HEK293 (cell line): ENCODE results near the gene ANP32B.

Experiments used
- FEZF1 ChIP-seq: fragments of 450-650 bp; formaldehyde crosslinking; IDR thresholded peaks from 2 replicates; pipeline ENCODE4 v1.5.1; 2016; ENCODE audit warnings: missing biosample characterization, missing genetic modification characterization
- GLIS2 ChIP-seq: fragments of 450-650 bp; formaldehyde crosslinking; IDR thresholded peaks from 2 replicates; pipeline ENCODE4 v1.5.1; 2016; ENCODE audit warnings: missing biosample characterization, missing genetic modification characterization
- IKZF3 ChIP-seq: fragments of 450-650 bp; IDR thresholded peaks from 2 replicates; pipeline ENCODE4 v1.5.0; 2018; ENCODE audit warnings: missing biosample characterization, mild to moderate bottlenecking, missing genetic modification characterization, moderate library complexity
- KLF7 ChIP-seq: fragments of 450-650 bp; formaldehyde crosslinking; IDR thresholded peaks from 2 replicates; pipeline ENCODE4 v1.5.1; 2016; ENCODE audit warnings: missing biosample characterization, missing genetic modification characterization, borderline replicate concordance
- OVOL3 ChIP-seq: fragments of 450-650 bp; formaldehyde crosslinking; IDR thresholded peaks from 2 replicates; pipeline ENCODE4 v1.5.1; 2016; ENCODE audit warnings: missing biosample characterization, missing genetic modification characterization
- PRDM2 ChIP-seq: fragments of 450-650 bp; formaldehyde crosslinking; IDR thresholded peaks from 2 replicates; pipeline ENCODE4 v1.5.1; 2016; ENCODE audit warnings: missing biosample characterization, missing genetic modification characterization, borderline replicate concordance
- RBAK ChIP-seq: fragments of 450-650 bp; formaldehyde crosslinking; IDR thresholded peaks from 2 replicates; pipeline ENCODE4 v1.5.1; 2016; ENCODE audit warnings: missing biosample characterization, missing genetic modification characterization
- REPIN1 ChIP-seq: fragments of 450-650 bp; formaldehyde crosslinking; IDR thresholded peaks from 2 replicates; pipeline ENCODE4 v1.5.1; 2017; ENCODE audit warnings: missing biosample characterization, missing genetic modification characterization, low read depth
- SCRT2 ChIP-seq: fragments of 450-650 bp; formaldehyde crosslinking; IDR thresholded peaks from 2 replicates; pipeline ENCODE4 v1.5.1; 2016; ENCODE audit warnings: missing biosample characterization, missing genetic modification characterization
- ZNF10 ChIP-seq: fragments of 450-650 bp; formaldehyde crosslinking; IDR thresholded peaks from 2 replicates; pipeline ENCODE4 v1.5.1; 2017; ENCODE audit warnings: missing biosample characterization, missing genetic modification characterization
- ZNF140 ChIP-seq: fragments of 450-650 bp; formaldehyde crosslinking; IDR thresholded peaks from 2 replicates; pipeline ENCODE4 v1.5.1; 2016; ENCODE audit warnings: missing biosample characterization, missing genetic modification characterization
- ZNF155 ChIP-seq: fragments of 450-650 bp; formaldehyde crosslinking; IDR thresholded peaks from 2 replicates; pipeline ENCODE4 v1.5.1; 2016; ENCODE audit warnings: missing biosample characterization, missing genetic modification characterization
- ZNF157 ChIP-seq: fragments of 450-650 bp; formaldehyde crosslinking; IDR thresholded peaks from 2 replicates; pipeline ENCODE4 v1.5.1; 2016; ENCODE audit warnings: missing biosample characterization, missing genetic modification characterization
- ZNF18 ChIP-seq: fragments of 450-650 bp; formaldehyde crosslinking; IDR thresholded peaks from 2 replicates; pipeline ENCODE4 v1.5.1; 2016; ENCODE audit warnings: missing biosample characterization, missing genetic modification characterization
- ZNF211 ChIP-seq: fragments of 450-650 bp; formaldehyde crosslinking; IDR thresholded peaks from 2 replicates; pipeline ENCODE4 v1.5.1; 2016; ENCODE audit warnings: low read depth, missing biosample characterization, missing genetic modification characterization
- ZNF221 ChIP-seq: fragments of 450-650 bp; formaldehyde crosslinking; IDR thresholded peaks from 2 replicates; pipeline ENCODE4 v1.5.1; 2017; ENCODE audit warnings: missing biosample characterization, missing genetic modification characterization, borderline replicate concordance
- ZNF248 ChIP-seq: fragments of 450-650 bp; formaldehyde crosslinking; IDR thresholded peaks from 2 replicates; pipeline ENCODE4 v1.5.1; 2017; ENCODE audit warnings: missing biosample characterization, missing genetic modification characterization
- ZNF302 ChIP-seq: fragments of 450-650 bp; formaldehyde crosslinking; IDR thresholded peaks from 2 replicates; pipeline ENCODE4 v1.5.1; 2016; ENCODE audit warnings: missing biosample characterization, missing genetic modification characterization, low read depth
- ZNF341 ChIP-seq: fragments of 450-650 bp; formaldehyde crosslinking; IDR thresholded peaks from 2 replicates; pipeline ENCODE4; 2016; ENCODE audit warnings: low read depth, missing biosample characterization, missing genetic modification characterization
- ZNF48 ChIP-seq: fragments of 450-650 bp; formaldehyde crosslinking; IDR thresholded peaks from 2 replicates; pipeline ENCODE4 v1.5.1; 2016; ENCODE audit warnings: missing biosample characterization, missing genetic modification characterization
- ZNF488 ChIP-seq: fragments of 450-650 bp; formaldehyde crosslinking; IDR thresholded peaks from 2 replicates; pipeline ENCODE4 v1.5.1; 2016; ENCODE audit warnings: missing biosample characterization, missing genetic modification characterization
- ZNF529 ChIP-seq: fragments of 450-650 bp; formaldehyde crosslinking; IDR thresholded peaks from 2 replicates; pipeline ENCODE4 v1.5.1; 2017; ENCODE audit warnings: missing genetic modification characterization, missing biosample characterization; ENCODE audit not compliant: insufficient replicate concordance
- ZNF548 ChIP-seq: fragments of 450-650 bp; formaldehyde crosslinking; IDR thresholded peaks from 2 replicates; pipeline ENCODE4 v1.5.1; 2016; ENCODE audit warnings: missing biosample characterization, missing genetic modification characterization
- ZNF571 ChIP-seq: fragments of 450-650 bp; formaldehyde crosslinking; IDR thresholded peaks from 2 replicates; pipeline ENCODE4 v1.5.0; 2017; ENCODE audit warnings: missing biosample characterization, missing genetic modification characterization
- ZNF580 ChIP-seq: fragments of 450-650 bp; formaldehyde crosslinking; IDR thresholded peaks from 2 replicates; pipeline ENCODE4 v1.5.1; 2016; ENCODE audit warnings: missing biosample characterization, missing genetic modification characterization
- ZNF600 ChIP-seq: fragments of 450-650 bp; formaldehyde crosslinking; IDR thresholded peaks from 2 replicates; pipeline ENCODE4 v1.5.1; 2016; ENCODE audit warnings: missing biosample characterization, missing genetic modification characterization
- ZNF610 ChIP-seq: fragments of 450-650 bp; formaldehyde crosslinking; IDR thresholded peaks from 2 replicates; pipeline ENCODE4 v1.5.1; 2016; ENCODE audit warnings: missing biosample characterization, missing genetic modification characterization, borderline replicate concordance
- ZNF624 ChIP-seq: fragments of 450-650 bp; formaldehyde crosslinking; IDR thresholded peaks from 2 replicates; pipeline ENCODE4 v1.5.1; 2017; ENCODE audit warnings: missing biosample characterization, missing genetic modification characterization
- ZNF76 ChIP-seq: fragments of 450-650 bp; formaldehyde crosslinking; IDR thresholded peaks from 2 replicates; pipeline ENCODE4; 2016; ENCODE audit warnings: low read depth, missing biosample characterization, missing genetic modification characterization, borderline replicate concordance
- ZNF785 ChIP-seq: fragments of 450-650 bp; formaldehyde crosslinking; IDR thresholded peaks from 2 replicates; pipeline ENCODE4 v1.5.1; 2016; ENCODE audit warnings: missing biosample characterization, missing genetic modification characterization
- ZSCAN23 ChIP-seq: fragments of 450-650 bp; formaldehyde crosslinking; IDR thresholded peaks from 2 replicates; pipeline ENCODE4 v1.5.1; 2016; ENCODE audit warnings: missing biosample characterization, missing genetic modification characterization

Gene ANP32B

GRCh38 chr9:97982683-97983588 lies at the start of gene ANP32B (continued):
- TF ChIP-seq ZNF624 (tag by site-specific recombination) (no peak), SCRT2 (tag by site-specific recombination) (no peak), ZNF610 (tag by site-specific recombination) (peak; percentile 43; the same call in 1 of the 2 replicates), ZNF580 (tag by site-specific recombination) (no peak), ZNF10 (tag by site-specific recombination) (no peak), ZNF155 (tag by site-specific recombination) (no peak), ZNF157 (tag by site-specific recombination) (no peak), ZNF529 (tag by site-specific recombination) (no peak), GLIS2 (peak; percentile 94), ZNF48 (tag by site-specific recombination) (no peak), ZNF600 (tag by site-specific recombination) (peak; percentile 54; the same call in 1 of the 2 replicates), ZNF571 (tag by site-specific recombination) (no peak), ZNF548 (tag by site-specific recombination) (no peak), IKZF3 (no peak), ZNF488 (no peak), ZNF140 (no peak), ZNF341 (tag by site-specific recombination) (peak; percentile 72), REPIN1 (tag by site-specific recombination) (no peak), ZNF76 (tag by site-specific recombination) (peak; percentile 57; the same call in 1 of the 2 replicates), FEZF1 (tag by site-specific recombination) (peak; percentile 69), ZSCAN23 (no peak), ZNF18 (0 out of 2 replicates have a peak, but pooled peaks have one; percentile 48), ZNF248 (no peak), ZNF785 (no peak), RBAK (tag by site-specific recombination) (no peak), OVOL3 (tag by site-specific recombination) (no peak), PRDM2 (no peak), ZNF302 (tag by site-specific recombination) (no peak), ZNF221 (no peak), ZNF211 (tag by site-specific recombination) (no peak), KLF7 (tag by site-specific recombination) (peak; percentile 82; the same call in 1 of the 2 replicates)
